Activated T-cell treated with anti-CD3 and anti-CD28 coated beads for 1 hour (primary cell): ENCODE data around the gene DNHD1.

Experiments used
- DNase-seq: peaks from one replicate; pipeline ENCODE4 v3.0.0-alpha.2; 2020; ENCODE audit warnings: low read depth

DNHD1 gene

GRCh38 chr11:6594142-6594768 is 97.2 kb downstream of the DNHD1 start:
- DNase-seq: no peak

- DNase-seq: no peak
These were observed 99.3 kb downstream of the DNHD1 start for GRCh38 chr11:6596239-6596877.

- DNase-seq: no peak
These were observed 101.5 kb downstream of the DNHD1 start for GRCh38 chr11:6598555-6598954.

GRCh38 chr11:6599449-6599848 is 102.4 kb downstream of the DNHD1 start:
- DNase-seq: no peak

- DNase-seq: no peak
These were observed 102.9 kb downstream of the DNHD1 start for GRCh38 chr11:6599881-6600390.

- DNase-seq: no peak
These were observed 104.0 kb downstream of the DNHD1 start for GRCh38 chr11:6601041-6601461.

- DNase-seq: no peak
These were observed 105.2 kb downstream of the DNHD1 start for GRCh38 chr11:6602096-6602940.

GRCh38 chr11:6603287-6604080 is 106.4 kb downstream of the DNHD1 start, which contains the start of the genes ILK and RRP8:
ILK (plus strand) TSS chr11:6603774; CDS start chr11:6604272, 498 bp downstream.
RRP8 (minus strand) TSS chr11:6603616; CDS start chr11:6603502, 114 bp downstream.
- peak; percentile 80 for DNase-seq

GRCh38 chr11:6604081-6604626 is 107.1 kb downstream of the DNHD1 start:
- peak; percentile 44 for DNase-seq

- no peak for DNase-seq
These were observed 107.7 kb downstream of the DNHD1 start for GRCh38 chr11:6604790-6605189.

GRCh38 chr11:6606471-6607189 is 109.5 kb downstream of the DNHD1 start:
- DNase-seq: peak; percentile 29

GRCh38 chr11:6607190-6607795 is 110.2 kb downstream of the DNHD1 start:
- no peak for DNase-seq

- no peak for DNase-seq
These were observed 110.9 kb downstream of the DNHD1 start for GRCh38 chr11:6608011-6608410.

GRCh38 chr11:6608726-6609501 is 111.8 kb downstream of the DNHD1 start:
- DNase-seq: no peak

GRCh38 chr11:6609502-6610015 is 112.5 kb downstream of the DNHD1 start:
- no peak for DNase-seq

GRCh38 chr11:6610591-6610990 is 113.5 kb downstream of the DNHD1 start:
- DNase-seq: no peak

GRCh38 chr11:6611092-6611962 is 114.2 kb downstream of the DNHD1 start:
- peak; percentile 36 for DNase-seq

- no peak for DNase-seq
These were observed 114.8 kb downstream of the DNHD1 start for GRCh38 chr11:6611963-6612212.
